ENCODE results near the gene PIP4K2C. TPM values are rescaled to one million over a fixed set of nuclear protein-coding genes. Genes with fewer than 3 reads are reported as not detected.

Gene PIP4K2C
- polyA plus RNA-seq, 1 experiment, result 30.1 TPM

DNA sequence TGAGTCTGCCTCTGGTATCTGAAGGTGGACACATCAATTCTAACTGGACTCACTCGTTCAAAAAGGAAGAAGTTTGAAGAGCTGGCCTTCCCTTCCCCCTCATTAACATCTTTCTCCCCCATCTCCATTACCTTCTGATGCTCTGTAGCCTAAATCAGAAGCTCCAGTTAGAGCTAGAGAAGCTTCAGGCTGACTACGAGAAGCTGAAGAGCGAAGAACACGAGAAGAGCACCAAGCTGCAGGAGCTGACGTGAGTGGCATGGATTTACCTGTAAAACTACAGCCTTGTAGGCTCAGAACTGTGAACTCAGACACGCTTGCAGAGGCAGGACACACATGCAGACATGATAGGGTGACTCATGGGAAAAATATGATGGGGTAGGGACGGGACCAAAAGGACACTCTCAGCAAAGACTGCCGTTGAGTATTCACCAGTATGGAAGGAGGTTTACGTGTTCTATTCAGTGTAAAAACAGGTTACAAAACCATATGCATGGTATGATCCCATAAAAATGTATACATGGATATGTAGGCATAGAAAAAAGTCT lies 14.3 kb upstream of the PIP4K2C start:
- Histone ChIP-seq H3K27me3 (ENCODE audit: control insufficient read depth, insufficient read depth, low read length) (no peaks in the 10 kb centered on the region; the same call in 1 of the 2 replicates), H3K36me3 (ENCODE audit: control insufficient read depth, insufficient read depth, low read length) (peaks cover 1% of the 10 kb centered on the region), H3K4me3 (ENCODE audit: low read depth, low read length) (no peak overlapping the region)
- ChIA-PET POLR2A (no interaction called here), CTCF (interaction anchor here (0.6 to 6.9 kb wide), 5 partner anchors 8 to 56 kb away, joined by 3 to 56 read pairs (median 6); partner anchors contain the start of genes ARHGEF25 and B4GALNT1)
- TF ChIP-seq, protein P1, sequence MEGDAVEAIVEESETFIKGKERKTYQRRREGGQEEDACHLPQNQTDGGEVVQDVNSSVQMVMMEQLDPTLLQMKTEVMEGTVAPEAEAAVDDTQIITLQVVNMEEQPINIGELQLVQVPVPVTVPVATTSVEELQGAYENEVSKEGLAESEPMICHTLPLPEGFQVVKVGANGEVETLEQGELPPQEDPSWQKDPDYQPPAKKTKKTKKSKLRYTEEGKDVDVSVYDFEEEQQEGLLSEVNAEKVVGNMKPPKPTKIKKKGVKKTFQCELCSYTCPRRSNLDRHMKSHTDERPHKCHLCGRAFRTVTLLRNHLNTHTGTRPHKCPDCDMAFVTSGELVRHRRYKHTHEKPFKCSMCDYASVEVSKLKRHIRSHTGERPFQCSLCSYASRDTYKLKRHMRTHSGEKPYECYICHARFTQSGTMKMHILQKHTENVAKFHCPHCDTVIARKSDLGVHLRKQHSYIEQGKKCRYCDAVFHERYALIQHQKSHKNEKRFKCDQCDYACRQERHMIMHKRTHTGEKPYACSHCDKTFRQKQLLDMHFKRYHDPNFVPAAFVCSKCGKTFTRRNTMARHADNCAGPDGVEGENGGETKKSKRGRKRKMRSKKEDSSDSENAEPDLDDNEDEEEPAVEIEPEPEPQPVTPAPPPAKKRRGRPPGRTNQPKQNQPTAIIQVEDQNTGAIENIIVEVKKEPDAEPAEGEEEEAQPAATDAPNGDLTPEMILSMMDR (IDR thresholded peaks at IDR 0.05; ENCODE audit: insufficient read depth, low read depth, low read length), result no peak
- no peak for DNase-seq (ENCODE audit: low read depth)

DNA sequence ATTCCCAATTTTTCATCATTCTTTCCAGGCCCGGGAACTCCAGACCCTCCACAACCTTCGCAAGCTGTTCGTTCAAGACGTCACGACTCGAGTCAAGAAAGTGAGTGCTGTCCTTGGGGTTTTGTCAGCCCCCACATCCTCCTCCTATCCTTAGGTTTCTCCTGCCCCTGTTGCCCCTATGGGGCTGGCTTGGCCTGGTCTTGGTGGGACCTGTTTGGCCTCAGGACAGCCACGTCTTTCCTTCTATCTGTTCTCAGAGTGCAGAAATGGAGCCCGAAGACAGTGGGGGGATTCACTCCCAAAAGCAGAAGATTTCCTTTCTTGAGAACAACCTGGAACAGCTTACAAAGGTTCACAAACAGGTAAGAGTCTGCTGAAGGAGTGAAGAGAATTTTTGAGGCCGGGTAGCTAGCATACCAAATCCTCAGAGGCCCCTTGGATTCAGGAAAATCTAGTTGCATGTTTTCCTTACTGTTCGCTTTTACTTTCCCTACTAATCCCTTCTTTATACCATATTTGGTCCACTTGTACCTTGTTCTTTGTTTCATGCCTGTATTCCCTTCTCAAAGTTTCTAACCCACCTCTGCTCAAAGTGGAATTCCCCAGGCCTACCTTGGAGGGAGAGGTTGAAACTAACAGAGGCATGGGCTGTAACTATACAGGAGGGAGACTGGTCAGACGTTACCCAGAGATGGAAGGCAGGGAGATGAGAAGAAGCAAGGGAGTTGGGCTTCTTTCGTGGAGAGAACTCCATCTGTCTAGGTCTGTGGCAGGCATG lies 12.8 kb upstream of the PIP4K2C start:
- Histone ChIP-seq H3K4me3 (ENCODE audit: low read depth, low read length) (no peak overlapping the region), H3K27me3 (ENCODE audit: control insufficient read depth, insufficient read depth, low read length) (no peaks in the 10 kb centered on the region), H3K36me3 (ENCODE audit: control insufficient read depth, insufficient read depth, low read length) (peaks cover 1% of the 10 kb centered on the region)
- TF ChIP-seq, protein P1 (IDR thresholded peaks at IDR 0.05; ENCODE audit: insufficient read depth, low read depth, low read length), result no peak
- POLR2A ChIA-PET, result no interaction called here
- no peak for DNase-seq (ENCODE audit: low read depth)
- CTCF ChIA-PET, result interaction anchor here (0.6 to 8.4 kb wide), 2 partner anchors 49 to 131 kb away, joined by 3 to 257 read pairs; partner anchors contain the start of gene B4GALNT1

DNA sequence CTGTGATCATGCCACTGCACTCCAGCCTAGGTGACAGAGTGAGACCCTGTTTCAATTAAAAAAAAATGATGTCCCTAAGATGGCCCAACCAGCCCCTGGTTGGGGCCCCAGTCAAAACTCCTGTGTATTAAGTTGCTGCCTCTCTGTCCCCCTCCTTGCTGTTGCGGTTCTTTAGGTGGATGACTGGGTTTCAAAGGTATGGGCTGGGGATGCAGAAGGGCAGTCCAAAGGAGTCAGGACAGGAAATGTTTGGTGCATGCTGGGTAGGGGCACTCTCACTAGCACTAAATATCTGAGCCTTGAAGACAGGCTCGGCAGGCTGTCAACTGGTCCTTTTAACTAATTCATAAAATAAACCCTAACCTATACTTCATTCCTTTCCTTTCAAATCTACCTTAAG lies 12.0 kb upstream of the PIP4K2C start:
- H3K36me3 ChIP-seq (ENCODE audit: control insufficient read depth, insufficient read depth, low read length), result peaks cover 1% of the 10 kb centered on the region
- H3K4me3 ChIP-seq (ENCODE audit: low read depth, low read length), result no peak overlapping the region
- no peak for DNase-seq (ENCODE audit: low read depth)
- ChIA-PET CTCF (interaction anchor here (1.0 to 8.4 kb wide), 3 partner anchors 10 to 147 kb away, joined by 3 to 257 read pairs (median 4); partner anchors contain the start of gene B4GALNT1), POLR2A (no interaction called here)
- no peaks in the 10 kb centered on the region for H3K27me3 ChIP-seq (ENCODE audit: control insufficient read depth, insufficient read depth, low read length)
- TF ChIP-seq, protein P1 (IDR thresholded peaks at IDR 0.05; ENCODE audit: insufficient read depth, low read depth, low read length), result no peak

DNA sequence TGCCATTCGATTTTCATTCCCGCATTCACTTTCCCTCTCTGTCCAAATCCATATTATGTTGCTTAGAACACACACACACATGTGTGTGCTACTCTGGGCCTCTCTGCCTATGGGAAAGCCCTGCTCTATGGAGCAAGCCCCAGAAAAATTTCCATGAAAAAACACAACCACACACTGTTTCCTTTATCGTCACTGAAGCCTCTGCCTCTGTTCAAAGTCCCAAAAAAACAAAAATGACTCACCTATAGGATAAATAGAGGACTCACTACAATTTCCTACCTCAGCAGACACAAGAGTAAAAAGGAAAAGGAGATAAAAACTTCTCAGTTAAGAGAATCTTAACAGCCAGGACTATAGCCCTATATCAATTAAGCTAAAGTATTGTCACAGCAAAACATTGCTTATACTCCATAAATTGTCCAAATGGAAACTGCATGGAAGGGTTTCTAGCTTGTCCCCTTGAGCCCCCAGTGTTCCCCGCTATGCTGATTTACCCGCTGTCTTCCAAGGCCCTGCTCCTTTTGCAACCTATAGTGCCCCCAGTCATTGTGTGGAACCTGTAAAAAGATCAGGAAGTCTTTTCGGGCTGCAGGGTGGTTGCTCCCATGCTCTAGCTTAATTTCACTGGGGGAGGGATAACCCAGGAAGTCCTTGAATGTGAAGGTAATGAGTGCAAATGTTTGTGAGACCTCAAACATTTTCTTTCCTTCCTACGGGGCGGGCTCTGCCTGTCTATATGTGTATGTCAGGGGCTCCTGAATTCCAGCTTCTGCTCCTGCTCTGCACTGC lies 11.1 kb upstream of the PIP4K2C start:
- no peak for DNase-seq (ENCODE audit: low read depth)
- Histone ChIP-seq H3K27me3 (ENCODE audit: control insufficient read depth, insufficient read depth, low read length) (no peaks in the 10 kb centered on the region; the same call in 1 of the 2 replicates), H3K4me3 (ENCODE audit: low read depth, low read length) (no peak overlapping the region), H3K36me3 (ENCODE audit: control insufficient read depth, insufficient read depth, low read length) (peaks cover 1% of the 10 kb centered on the region)
- TF ChIP-seq, protein P1 (IDR thresholded peaks at IDR 0.05; ENCODE audit: insufficient read depth, low read depth, low read length), result no peak
- ChIA-PET POLR2A (no interaction called here), CTCF (interaction anchor here (0.9 to 8.4 kb wide), 4 partner anchors 9 to 146 kb away, joined by 3 to 257 read pairs (median 4); partner anchors contain the start of gene B4GALNT1)

DNA sequence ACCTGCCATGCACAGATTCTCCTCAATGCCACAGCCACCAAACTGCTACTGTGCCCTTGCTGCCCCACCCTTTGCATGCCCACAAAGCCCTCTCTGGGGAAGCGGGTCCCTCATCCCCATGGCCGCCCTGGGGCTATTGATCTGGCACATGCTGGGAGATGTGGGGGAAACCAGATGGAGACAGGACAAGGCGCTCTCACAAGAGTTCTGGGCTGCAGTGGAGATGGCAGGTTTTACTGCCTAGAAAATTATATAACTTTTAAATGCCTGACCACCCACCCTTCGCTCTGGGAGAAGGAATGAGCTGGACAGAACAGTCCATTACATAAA lies 10.6 kb upstream of the PIP4K2C start:
- POLR2A ChIA-PET, result no interaction called here
- Histone ChIP-seq H3K36me3 (ENCODE audit: control insufficient read depth, insufficient read depth, low read length) (no peaks in the 10 kb centered on the region; the same call in 1 of the 2 replicates), H3K4me3 (ENCODE audit: low read depth, low read length) (no peak overlapping the region), H3K27me3 (ENCODE audit: control insufficient read depth, insufficient read depth, low read length) (peaks cover 1% of the 10 kb centered on the region; the same call in 1 of the 2 replicates)
- DNase-seq (ENCODE audit: low read depth), result no peak
- CTCF ChIA-PET, result interaction anchor here (0.9 to 8.4 kb wide), 4 partner anchors 10 to 57 kb away, joined by 3 to 257 read pairs (median 19); partner anchors contain the start of gene B4GALNT1
- TF ChIP-seq, protein P1 (IDR thresholded peaks at IDR 0.05; ENCODE audit: insufficient read depth, low read depth, low read length), result no peak

Measured in BJ (cell line).